NAMALWA (cell line): ENCODE measurements around the gene SHANK3.

Experiments used
- DNase-seq: peaks from one replicate; pipeline ENCODE4 v3.0.0-alpha.2; 2015; ENCODE audit warnings: low spot score

Gene SHANK3

GRCh38 chr22:50713571-50714056, 41.0 kb downstream of the SHANK3 start:
- no peak for DNase-seq

DNA sequence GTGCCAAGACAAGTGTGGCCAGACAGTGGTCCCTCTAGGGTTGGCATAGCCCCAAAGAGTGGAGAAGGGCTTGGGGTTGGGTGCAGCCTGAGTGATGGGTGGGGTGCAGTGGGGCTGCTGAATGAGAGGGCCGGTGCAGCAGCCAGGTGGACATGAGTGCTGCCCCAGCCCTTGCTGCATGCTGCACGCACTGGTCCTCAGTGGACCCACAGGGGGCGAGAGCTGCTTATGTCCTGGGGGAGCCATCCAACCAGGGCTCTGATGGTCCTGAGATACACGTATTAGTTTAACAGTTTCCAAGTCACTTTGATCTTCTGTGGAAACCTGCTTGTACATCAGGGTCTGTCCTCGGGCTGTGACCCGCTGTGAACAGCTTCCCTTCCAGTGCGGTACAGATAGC, 41.5 kb downstream of the SHANK3 start:
- no peak for DNase-seq

DNA sequence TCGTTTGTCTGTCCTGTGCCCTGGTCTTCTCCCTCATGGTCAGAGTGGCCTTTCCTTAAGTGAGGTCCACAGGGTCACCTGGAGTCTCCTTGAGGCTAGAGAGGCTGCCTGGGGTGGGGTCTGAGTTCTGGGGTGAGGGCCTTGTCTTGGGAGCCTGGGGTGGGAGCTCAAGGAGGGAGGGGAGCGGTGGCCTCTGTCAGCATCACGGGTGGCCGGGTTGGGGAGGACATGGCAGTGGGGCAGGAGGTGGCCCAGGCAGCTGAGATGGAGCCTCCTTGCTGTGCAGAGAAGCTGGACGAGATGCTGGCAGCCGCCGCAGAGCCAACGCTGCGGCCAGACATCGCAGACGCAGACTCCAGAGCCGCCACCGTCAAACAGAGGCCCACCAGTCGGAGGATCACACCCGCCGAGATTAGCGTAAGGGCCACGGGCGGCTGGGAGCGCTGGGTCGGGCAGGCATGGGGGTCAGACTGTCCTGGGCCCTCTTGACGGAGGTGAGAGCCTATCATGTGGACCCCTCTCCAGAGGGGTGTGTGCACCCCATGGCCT, 42.1 kb downstream of the SHANK3 start:
- no peak for DNase-seq

DNA sequence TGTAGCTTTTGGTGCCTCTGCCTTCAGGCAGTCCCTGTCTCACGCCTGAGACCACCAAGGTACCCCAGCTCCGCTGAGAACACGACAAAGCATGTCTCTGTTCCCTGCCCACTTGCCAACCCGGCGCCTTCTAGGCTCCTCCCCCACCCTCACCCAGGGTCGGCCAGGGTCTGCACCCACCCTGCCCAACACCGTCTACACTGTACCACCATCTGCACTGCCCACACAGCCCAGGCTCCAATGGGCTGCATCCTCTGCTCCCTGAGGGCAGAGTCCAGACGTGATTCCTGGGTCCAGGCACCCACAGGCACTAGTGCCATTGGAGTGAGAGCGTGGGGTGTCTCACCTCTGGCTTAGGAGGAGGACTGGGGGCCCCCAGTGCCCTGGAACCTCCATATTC, 42.6 kb downstream of the SHANK3 start:
- no peak for DNase-seq

DNA sequence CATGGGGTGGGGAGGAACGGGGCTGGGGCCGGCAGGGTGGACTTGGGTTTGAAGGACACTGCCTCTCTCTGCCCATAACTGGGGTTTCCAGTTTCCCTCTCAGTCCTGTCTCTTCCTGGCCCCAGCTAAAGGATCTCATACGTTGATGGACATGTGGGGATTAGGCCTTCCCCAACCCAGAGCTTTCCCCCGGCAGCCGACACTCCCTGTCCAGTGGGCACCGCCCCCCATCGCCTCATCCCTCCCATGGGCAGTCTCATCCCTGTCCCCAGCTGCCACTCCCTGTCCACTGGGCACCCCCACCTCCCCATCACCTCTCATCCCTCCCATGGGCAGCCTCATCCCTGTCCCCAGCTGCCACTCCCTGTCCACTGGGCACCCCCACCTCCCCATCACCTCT, 43.2 kb downstream of the SHANK3 start:
- DNase-seq = no peak

GRCh38 chr22:50716290-50717024, 43.8 kb downstream of the SHANK3 start:
- DNase-seq = no peak

GRCh38 chr22:50717709-50718351, 45.2 kb downstream of the SHANK3 start:
- DNase-seq = peak; percentile 51

DNA sequence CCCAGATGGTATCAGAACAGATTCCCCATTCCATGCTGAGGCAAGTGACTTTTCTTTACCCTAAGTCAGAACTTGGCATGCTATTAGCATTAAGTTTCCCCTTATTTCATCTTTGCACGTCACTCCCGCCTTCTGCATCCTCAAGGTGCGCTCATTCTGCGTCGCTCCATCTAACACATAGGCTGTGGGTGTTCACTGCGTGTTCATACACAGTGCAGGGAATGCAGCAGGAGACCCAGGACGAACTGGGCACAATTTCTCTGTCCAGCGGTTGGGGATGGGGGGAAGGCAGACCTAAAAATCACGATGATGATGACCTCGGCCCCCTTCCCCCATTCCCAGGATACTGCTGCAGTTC, 45.7 kb downstream of the SHANK3 start:
- DNase-seq = no peak

DNA sequence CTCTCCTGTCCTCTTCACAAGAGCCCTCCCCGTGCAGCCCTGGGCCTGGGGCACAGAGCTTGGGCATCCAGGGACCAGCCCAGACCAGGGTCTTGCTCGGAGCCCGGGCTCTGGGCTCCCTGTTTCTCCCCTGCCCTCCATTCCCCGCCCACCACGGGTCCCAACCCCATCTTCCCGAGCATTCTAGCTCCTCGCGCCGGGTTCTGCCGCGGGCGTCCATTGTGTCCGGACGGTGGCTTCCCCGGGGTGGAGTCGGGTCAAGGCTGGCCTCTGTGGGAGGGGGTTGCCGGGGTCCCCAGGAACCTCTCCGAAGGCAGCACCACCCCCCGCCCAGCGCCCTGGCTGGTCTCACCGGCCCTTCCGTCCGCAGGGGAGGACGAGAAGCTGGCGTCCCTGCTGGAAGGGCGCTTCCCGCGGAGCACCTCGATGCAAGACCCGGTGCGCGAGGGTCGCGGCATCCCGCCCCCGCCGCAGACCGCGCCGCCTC, 47.2 kb downstream of the SHANK3 start:
- DNase-seq = no peak

DNA sequence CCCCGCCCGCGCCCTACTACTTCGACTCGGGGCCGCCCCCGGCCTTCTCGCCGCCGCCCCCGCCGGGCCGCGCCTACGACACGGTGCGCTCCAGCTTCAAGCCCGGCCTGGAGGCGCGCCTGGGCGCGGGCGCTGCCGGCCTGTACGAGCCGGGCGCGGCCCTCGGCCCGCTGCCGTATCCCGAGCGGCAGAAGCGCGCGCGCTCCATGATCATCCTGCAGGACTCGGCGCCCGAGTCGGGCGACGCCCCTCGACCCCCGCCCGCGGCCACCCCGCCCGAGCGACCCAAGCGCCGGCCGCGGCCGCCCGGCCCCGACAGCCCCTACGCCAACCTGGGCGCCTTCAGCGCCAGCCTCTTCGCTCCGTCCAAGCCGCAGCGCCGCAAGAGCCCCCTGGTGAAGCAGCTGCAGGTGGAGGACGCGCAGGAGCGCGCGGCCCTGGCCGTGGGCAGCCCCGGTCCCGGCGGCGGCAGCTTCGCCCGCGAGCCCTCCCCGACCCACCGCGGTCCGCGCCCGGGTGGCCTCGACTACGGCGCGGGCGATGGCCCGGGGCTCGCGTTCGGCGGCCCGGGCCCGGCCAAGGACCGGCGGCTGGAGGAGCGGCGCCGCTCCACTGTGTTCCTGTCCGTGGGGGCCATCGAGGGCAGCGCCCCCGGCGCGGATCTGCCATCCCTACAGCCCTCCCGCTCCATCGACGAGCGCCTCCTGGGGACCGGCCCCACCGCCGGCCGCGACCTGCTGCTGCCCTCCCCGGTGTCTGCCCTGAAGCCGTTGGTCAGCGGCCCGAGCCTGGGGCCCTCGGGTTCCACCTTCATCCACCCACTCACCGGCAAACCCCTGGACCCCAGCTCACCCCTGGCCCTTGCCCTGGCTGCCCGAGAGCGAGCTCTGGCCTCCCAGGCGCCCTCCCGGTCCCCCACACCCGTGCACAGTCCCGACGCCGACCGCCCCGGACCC, 48.0 kb downstream of the SHANK3 start:
- no peak for DNase-seq

DNA sequence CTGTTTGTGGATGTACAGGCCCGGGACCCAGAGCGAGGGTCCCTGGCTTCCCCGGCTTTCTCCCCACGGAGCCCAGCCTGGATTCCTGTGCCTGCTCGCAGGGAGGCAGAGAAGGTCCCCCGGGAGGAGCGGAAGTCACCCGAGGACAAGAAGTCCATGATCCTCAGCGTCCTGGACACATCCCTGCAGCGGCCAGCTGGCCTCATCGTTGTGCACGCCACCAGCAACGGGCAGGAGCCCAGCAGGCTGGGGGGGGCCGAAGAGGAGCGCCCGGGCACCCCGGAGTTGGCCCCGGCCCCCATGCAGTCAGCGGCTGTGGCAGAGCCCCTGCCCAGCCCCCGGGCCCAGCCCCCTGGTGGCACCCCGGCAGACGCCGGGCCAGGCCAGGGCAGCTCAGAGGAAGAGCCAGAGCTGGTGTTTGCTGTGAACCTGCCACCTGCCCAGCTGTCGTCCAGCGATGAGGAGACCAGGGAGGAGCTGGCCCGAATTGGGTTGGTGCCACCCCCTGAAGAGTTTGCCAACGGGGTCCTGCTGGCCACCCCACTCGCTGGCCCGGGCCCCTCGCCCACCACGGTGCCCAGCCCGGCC, 48.7 kb downstream of the SHANK3 start:
- DNase-seq = no peak

GRCh38 chr22:50722048-50722701, 49.6 kb downstream of the SHANK3 start:
- DNase-seq = no peak
